Activated CD4-positive, CD25-positive, alpha-beta regulatory T cell treated with anti-CD3 and anti-CD28 coated beads, Interleukin-2, amount 50 U/mL, for 24 hours (primary cell): ENCODE measurements around the gene SUDS3.

ENCODE experiments used
- ATAC-seq, 2 donors: fragments of 150-1000 bp; cut with Tn5 transposase; one replicate each; pipeline ENCODE4 v1.10.0; 2021; ENCODE audit warnings: mild to moderate bottlenecking in 1 of 2, moderate library complexity in 1 of 2

SUDS3 gene

DNA sequence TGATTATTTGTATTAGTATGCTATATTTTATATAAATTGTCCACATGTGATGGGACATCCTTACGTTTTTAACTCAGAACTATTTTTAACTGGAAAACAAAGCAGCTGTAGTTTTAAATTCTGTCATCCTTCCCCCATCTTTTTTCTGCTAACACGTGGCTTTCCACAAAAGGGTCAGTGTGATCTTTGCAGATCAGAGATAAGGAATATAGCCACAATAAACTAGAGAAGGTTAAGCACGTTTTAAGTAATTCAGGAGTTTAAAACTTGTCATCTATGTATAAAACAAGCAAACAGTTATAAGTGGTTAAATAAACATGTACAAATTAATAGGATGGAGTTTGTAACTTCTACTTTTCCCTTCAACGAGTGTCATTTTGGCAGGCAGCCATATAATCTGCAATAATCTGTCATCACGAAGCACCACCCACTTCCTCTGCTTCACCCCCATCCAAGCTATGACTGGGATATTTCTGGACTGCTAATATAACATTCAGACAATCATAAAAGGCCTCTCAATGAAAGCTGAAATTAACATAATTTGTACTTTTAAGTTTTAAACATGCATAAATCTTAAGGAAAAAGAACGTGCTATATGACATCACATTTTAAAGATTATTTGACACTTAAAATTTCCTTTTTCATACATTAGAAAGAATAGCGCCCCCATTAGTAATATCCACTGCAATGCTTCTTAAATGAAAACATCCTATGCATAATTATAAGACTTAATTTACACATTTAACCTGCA, 18.9 kb upstream of the SUDS3 start:
- peak; percentile 68 to 73 for ATAC-seq

DNA sequence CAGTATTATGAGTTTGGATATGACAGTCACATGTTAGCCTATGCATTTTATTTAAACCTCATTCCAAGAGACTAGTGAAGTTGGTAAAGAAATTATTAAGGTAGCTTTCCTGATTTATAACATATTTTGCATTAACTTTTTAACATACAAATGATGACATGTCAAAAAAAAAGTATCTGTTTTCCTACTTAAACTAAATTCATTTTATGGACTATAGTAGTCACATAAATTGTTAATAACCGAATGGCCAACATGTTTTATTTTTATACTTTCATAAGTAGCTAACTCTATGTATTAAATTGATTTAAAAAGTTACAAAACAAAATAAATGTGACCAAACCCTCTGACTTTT, 18.4 kb upstream of the SUDS3 start:
- no peak for ATAC-seq

DNA sequence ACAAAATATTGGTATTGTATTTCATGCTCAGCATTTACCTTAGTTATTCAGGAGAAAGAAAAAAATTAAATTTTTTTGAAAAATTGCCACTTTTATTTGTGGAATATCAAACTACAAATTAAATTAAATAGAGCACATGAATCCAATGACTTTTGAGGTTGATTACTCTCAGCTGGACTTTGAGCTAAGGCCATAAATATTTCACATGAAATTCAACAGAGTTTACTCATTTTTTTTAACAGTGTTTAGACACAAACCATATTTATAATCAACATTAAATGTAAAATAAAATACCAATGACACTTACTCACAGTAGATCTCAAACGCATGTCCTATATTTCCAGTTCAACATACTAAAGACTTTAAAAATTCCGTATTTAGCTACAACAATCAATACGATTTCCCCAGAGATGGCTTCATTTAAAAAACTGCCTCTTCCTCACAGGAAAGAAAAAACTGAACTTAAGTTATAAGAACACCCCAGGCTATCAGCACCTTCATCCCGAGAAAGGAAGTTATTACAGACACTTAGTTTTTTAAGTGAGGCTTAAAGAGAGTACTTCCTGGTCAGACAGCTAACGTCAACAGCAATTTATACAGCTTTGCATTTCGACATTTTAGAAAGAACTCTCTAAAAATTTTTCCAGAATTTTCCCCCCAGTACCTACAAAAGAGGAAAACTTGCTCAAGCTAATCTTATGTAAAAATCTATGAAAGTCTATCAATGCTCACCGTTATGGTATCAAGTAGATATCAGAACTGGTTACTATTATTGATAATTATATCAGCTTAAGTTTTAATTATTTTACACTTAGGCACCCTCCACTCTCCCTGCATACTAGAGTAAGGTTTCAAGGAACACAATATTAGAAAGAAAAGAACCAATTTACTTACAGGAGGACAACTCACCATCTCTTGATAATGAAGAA, 17.5 kb upstream of the SUDS3 start:
- ATAC-seq = no peak

DNA sequence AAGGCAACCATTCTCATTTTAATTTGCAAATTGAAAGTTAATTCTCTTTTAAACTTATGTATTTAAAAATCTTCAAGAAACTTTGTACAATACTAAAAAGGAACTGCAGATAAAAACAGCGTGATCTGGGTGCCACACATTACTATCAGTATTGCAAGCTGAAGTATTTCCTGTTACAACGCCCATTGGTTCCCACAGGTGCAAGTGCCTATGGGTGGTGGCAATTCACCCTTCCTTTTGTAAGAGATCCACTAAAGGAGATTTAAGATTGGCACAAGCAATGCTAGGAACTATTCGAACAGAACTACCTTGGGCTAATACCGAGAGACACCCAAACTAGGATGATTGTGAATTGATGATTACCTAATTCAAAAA, 16.8 kb upstream of the SUDS3 start:
- ATAC-seq = peak; percentile 48 to 55

DNA sequence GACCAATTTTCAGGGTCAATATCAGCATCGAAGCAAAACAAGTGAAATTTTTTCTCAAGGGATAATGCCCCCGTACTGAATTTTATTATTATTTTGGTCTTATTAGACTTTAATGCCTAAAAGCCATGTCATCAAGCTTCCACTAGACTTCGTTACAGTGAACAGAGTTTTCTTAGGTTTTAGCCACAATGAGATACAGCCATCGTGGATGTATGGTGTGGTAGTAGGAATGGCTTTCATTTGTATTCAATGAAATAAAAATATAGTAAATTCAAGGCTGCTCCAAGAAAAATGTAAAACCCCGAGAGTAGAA, 15.3 kb upstream of the SUDS3 start:
- no peak for ATAC-seq

DNA sequence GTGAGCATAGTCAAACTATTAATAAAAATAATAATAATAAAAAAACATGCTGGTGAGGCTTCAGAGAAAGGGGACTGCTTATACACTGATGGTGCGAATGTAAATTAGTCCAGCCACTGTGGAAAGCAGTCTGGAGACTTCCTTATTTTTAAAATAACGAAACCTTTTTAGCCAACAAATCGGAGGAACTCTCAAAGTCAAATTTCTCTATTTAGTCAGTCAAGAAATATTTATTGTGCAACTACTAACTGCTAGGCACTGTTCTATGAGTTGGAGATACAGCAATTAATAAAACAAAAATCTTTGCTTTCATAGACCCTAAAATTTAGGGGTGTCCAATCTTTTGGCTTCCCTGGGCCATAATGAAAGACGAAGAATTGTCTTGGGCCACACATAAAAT, 14.5 kb upstream of the SUDS3 start:
- no peak for ATAC-seq

DNA sequence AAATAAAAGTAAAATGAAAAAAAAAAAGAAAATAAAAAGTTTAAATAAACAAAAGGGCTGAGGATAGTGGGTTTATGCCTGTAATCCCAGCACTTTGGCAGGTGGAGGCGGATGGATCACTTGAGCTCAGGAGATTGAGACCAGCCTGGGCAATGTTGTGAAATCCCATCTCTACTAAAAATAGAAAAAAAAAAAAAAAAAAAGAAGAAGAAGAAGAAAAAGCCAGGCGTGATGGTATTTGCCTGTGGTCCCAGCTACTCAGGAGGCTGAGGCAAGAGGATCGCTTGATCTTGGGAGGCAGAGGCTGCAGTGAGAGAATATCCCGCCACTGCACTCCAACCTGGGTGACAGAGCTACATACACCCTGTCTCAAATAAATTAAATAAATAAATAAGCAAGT, 7.5 kb upstream of the SUDS3 start:
- no peak for ATAC-seq

DNA sequence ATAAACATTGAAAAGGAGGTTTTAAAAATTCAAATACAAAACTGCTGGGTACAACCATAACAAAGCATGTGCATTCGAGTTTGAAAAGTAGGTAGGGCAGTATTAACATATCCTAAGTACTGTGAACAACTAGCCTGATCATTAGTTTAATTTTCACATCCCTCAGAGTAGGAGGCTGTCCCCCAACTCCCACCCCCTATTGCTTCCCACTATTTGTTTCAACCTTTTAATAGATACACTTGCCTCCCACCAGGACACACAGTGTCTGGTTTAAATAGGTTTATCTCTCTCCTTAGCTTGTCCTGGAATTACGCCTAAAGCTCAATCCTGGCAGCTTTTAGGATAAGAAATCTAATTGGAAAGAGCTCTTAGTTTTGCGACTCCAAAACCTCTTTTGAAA, 5.8 kb upstream of the SUDS3 start:
- ATAC-seq = no peak

DNA sequence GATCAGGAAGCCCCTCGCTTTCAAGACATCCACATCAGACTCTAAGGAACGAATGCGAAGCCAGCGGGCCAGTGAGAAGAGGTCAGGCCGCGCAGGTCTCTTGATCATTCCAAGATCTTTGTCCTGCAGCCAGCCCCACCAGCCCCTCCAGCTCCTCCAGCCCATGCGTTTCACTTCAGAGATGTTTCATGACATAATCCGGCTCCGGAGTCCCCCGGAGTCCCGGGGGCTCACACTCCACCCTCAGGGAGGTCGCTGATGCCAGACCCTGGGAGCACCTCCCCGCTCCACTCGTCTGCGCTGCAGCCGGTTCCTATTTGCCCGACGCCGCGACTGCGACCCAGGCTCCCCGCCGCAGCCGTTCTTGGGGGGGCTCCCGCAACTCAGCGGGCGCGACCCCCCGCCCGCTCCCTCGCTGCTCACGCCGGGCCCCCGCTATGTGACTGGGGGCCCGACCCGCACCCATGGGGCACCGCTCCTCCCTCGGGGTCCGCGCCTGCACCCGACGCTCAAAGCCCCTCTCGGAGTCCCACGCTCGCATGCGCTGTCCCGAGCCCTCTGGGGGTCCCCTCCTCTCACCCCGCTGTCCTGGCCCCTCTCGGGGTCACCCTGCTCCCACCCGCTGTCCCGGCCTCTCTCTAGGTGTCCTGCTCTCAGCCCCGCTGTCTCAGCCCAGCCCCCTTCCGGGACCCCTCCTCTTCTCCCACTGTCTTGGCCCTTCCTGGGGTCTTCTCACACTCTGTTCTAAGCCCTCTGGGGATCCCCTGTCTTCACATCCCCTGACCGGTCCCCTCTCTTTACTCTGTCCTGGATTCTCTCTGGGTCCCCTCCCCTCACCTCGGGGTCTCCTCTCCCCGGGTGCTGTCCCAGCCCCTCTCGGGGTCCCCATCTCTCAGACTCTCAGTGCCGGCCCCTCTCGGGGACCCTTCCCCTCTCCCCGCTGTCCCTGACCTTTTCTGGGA, 4.8 kb upstream of the SUDS3 start:
- ATAC-seq = no peak

DNA sequence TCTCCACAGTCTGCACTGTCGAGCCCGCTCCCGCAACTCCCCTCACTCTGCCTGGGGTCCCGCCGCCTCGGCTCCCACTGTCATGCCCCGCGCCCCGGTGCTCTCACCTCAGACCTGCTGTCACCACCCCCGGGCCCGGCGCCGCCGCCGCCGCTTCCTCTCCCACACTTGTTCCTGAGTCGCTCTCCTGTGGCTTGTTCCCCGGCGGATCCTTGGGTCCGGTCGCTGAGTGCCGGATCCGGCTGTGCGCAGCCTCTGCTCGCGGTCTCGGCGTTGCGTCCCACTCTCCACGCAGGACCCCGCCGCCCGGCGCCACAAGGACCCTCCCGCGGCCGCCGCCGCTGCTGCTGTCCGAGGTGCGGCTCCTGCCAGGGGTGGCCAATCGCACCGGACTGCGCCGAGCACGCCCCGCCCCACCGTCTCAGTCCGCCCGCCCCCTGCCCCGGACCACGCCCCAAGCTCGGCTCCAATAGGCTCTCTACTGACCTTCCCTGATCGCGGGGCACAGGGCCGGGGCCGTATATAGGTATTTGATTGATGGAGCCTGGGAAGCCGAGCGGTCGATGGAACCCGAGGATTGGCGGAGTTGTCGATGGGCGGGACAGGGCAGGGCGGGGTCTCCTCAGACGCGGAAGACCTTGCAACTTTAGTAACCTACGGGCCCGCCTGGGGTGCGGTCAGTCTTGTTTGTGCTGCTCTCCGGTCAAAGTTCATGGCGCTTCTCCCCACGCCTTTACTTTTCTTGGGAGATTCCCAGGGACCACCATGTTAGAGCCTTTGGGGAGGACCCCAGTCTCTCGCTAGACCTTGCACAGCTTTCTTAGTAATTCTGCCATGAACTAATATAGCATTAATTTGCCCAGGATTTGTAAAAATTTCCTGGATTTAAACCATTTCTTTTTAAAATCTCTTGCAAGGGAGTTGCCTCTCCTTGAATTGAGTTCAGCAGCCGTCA, 3.5 kb upstream of the SUDS3 start, which contains the start of gene TAOK3:
TSS of gene TAOK3 (minus strand) at position 367 of the 955 bp plus-strand sequence. CDS start 117,340 bp downstream, outside the sequence.
- ATAC-seq = peak; percentile 88 to 89

DNA sequence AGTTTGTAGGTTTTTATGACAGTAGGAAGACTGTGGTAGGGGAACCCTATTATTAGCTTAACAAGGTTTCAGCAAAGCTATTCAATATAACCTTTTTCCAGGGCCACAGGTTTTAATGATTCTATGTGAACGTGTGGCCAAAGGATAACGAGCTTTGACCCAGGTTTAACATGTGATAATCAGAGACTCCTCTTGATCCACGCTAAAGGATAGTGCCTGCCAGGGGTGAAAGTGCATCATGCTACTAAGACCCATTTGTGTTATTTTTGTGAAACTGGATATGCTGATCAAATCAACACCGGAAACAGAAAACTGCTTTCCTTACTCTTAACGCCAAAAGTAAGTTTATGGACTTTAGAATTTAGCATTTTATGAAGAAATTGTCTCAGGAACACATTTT, 2.7 kb upstream of the SUDS3 start:
- ATAC-seq = no peak

DNA sequence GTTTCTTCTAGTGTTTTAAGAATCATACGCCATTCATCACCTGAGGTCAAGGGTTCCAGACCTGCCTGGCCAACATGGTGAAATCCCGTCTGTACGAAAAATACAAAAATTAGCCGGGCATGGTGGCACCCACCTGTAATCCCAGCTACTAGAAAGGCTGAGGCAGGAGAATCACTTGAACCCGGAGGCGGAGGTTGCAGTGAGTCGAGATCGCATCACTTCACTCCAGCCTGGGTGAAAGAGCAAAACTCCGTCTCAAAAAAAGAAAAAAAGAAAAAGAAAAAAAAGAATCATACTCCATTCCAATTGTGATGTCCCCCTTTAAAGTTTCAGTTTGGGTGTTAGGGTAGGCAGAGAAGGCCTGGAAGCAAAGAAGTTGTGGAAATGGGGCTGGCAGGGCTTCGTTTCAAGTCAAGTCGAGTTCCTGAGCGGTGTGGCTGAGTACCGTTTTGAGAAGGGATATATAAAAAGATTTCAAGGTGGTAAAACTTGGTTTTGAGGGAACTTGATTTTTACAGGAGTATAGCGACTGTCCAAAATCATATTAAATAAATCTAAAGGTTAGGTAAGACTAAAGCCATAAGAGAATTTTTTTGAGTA, 2.1 kb upstream of the SUDS3 start:
- ATAC-seq = no peak

DNA sequence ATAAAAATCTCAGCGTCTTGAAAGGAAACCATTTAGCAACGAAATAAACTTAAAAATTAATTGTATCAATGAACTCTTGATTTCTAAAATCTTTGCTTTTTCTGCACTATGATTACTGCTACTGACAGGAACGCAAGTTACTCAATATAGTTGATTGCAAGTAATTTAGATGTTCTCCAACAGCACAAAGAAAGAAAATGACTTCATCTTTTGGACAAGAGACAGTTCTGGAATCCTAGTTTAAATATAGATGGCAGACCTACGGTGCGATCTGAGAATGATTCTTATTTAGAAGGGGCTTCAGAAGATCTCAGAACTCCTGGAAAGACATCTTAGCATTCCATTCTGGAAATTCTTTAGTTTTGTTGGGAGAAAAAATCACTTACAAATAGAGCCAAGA, 1.4 kb upstream of the SUDS3 start:
- ATAC-seq = no peak

DNA sequence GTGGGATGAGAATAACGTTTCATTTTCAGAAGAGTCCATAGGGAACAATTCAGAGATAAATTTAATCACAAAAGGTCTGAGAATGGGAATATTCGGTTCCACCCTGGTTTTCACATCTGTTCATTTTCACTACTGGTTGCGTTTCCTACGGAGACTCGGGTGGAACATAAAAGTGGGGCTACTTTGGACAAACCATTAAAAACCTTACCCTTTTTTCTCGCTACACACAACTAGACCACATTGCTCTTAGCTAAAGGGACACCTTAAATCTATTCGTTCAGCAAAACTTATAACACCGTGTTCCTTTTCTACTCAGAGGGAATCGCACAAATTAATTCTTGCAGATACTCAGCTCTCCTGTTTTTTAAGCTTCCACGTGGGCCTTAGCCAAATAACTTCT, 1.0 kb upstream of the SUDS3 start:
- ATAC-seq = no peak

DNA sequence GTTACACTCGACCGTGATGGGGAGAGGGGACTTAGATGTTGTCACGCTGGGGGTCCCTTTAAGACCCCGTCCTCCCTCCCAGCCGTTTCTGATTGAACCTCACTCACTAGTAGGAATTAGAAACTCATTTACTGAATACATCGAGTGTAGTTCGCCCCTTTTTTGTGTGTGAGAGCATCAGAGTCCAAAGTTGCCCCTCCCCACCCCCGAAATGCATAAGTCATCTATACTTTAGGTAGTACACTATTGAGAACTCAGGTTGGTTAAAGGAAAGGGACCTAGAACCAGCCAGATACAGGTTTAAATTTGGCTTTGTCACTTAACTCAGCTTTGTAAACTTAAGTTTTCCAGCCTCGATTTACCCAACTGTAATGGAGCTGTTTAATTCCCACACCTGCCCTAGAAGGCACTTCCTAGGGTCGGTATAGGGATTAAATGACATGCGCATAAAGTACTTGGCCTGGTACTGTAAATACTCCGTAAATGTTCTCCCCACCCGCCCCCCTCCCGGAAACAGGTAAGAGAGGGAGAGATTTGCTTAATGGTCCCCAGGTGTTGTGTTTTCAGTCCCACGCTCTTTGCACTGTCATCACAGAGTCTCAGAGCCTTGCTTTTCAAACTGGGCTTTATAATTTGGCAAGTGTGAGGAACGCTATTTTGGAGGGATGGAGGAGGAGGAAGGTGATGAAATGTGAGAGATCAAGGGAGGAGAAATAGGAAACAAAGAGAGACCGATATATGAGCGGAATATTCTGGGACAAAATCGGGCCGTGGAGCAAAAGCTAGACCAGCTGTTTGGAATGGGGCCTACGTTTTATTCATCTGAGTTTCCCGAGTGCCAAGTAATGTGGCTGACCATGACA, 897 bp downstream of the SUDS3 start:
- no peak for ATAC-seq

DNA sequence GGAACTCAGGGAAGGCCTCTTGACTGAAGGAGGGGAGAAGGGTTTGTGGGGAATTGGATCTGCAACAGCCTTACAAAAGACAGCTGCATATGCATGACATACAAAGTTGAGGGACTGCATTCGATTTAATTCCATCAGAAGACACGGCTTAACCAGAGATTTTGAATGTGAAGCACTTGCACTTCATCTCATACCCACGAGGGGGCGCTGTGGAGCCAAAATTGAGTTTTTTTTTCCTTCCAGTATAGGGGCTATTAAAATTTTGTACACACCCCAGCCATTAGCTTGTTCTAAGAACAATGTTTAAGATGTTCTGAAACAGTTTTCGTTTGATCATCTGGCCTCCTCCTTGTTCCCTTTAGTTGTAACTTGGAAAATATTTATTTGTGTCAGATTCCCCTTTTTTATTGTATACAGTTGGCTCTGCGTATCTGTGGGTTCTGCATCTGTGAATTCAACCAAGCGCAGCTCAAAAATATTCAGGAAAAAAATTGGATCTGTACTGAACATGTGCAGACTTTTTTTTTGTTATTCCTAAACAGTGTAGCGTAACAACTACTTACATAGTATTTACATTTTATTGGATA, 1.6 kb downstream of the SUDS3 start:
- ATAC-seq = no peak

DNA sequence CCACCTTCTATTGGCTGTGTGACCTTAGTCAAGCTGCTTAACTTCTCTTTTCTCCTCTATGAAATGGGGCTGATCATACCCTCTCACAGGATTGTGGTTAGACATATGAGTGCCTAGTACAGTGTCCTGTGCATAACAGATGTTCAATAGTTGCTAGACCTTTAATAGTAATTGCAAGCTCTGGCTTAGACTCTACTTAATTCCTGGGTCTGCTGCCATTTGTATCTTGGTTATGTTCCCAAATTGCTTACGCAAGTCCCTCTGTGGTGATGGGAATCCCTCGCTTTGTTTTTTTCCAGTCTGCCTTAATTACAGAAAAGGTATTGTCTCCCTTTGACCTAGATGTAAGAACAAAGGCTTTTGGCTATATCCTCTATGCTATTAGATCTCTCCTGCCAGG, 15.1 kb downstream of the SUDS3 start:
- no peak for ATAC-seq

DNA sequence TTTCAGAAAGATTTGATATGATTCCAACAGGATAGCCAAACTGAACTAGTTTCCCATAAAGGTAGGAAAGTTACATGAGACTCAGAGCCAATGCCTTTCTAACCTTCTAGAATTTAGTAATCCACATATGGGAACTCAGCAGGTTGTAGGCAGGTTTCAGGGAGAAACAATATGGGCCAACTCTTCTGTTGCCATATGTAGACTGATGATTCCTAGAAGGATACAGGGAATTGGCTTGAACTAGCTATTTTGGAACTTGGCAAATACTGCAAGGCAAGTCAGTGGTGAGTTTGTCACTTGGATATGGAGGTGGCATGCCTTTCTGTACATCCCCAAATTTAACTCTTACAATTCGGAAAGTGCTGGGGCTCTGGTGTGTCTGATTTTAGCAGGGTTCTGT, 15.5 kb downstream of the SUDS3 start:
- no peak for ATAC-seq

DNA sequence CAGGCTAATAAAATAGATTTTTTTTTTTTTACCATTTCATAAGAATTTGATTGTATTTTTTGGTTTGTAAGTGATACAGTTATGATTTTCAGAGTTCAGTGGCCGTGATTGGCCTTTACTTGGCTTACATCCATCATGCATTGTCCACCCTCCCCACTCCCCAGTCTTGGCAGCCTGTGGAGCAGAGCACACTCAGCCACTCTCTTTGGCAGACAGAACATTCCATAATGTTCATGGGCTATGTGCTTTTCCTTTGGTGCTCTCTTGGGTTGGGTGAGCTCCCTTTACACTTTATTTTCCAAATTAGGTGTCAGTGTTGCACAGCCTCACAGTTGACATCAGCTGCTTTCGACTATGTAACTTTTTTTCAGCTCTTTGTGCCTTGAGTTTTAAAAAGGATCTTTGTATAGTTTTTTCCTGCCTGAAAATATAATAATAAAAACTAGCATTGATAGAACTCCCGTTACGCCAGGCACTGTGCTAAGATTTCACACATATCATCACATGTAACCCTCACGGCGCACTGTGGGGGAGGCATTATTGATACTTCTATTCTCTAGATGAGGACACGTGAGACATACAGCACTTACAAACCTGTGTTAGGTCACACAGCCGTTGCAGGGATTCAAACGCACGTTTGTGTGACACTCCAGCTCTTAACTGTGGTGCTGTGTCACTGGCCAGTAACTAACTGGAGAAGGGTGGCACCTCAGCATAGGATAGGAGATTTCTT, 21.5 kb downstream of the SUDS3 start:
- no peak for ATAC-seq
